Tibial nerve (tissue), 4 donors: ENCODE data around the gene DDX54. TPM values are rescaled to one million over a fixed set of nuclear protein-coding genes. Genes with fewer than 3 reads are reported as not detected.
"Not testable (repeated sequence)": the region's sequence is repeated elsewhere in the genome, so short reads cannot be mapped to it uniquely, and the experiment has no call there.

Experiments used
- DNase-seq, 2 donors: peaks; one replicate each; pipeline ENCODE4 v3.0.0-alpha.2; 2019; ENCODE audit warnings: low spot score in 2 of 2
- H3K27ac ChIP-seq, 4 donors: fragments of 200-600 bp; sonication (generic) in 3 of 4; one replicate each; pipeline ENCODE4 v1.5.1; 2017 to 2019; ENCODE audit warnings: mild to moderate bottlenecking in 1 of 4
- H3K27me3 ChIP-seq, 2 donors: fragments of 200-600 bp; sonication (generic) in 1 of 2; one replicate each; pipeline versions ENCODE4 v1.5.1 to v1.6.0; 2017 to 2019
- H3K36me3 ChIP-seq, 3 donors: fragments of 200-600 bp; sonication (generic); one replicate each; pipeline ENCODE4 v1.5.1; 2018 to 2019
- H3K4me1 ChIP-seq, 4 donors: fragments of 200-600 bp; sonication (generic) in 3 of 4; one replicate each; pipeline ENCODE4 v1.5.1; 2017 to 2019
- H3K4me3 ChIP-seq, 4 donors: fragments of 200-600 bp; sonication (generic) in 3 of 4; one replicate each; pipeline ENCODE4 v1.5.1; 2017 to 2019; ENCODE audit warnings: mild to moderate bottlenecking in 1 of 4, moderate library complexity in 1 of 4
- H3K9me3 ChIP-seq, 4 donors: fragments of 200-600 bp; sonication (generic) in 3 of 4; one replicate each; pipeline ENCODE4 v1.5.1; 2017 to 2019
- EP300 ChIP-seq, 2 donors: sonication (generic); formaldehyde crosslinking; IDR thresholded peaks; one replicate each; pipeline ENCODE4 v1.6.1; 2017; ENCODE audit warnings: antibody characterized with exemption in 2 of 2, mild to moderate bottlenecking in 1 of 2
- POLR2A ChIP-seq, 2 donors: fragments of 450-650 bp; IDR thresholded peaks; one replicate each; pipeline ENCODE4 v1.6.1; 2017; ENCODE audit warnings: antibody characterized with exemption in 2 of 2, mild to moderate bottlenecking in 2 of 2, moderate library complexity in 2 of 2
- WGBS, 2 donors: methylation state at CpG; one replicate each; pipeline ENCODE4 v1.1.5; 2018; 5-methylcytosine and 5-hydroxymethylcytosine counted together
- total RNA-seq, 4 donors: library from RNA; depleted of rRNA; stranded (reverse); fragments of >200 nt; gene quantifications; one replicate each; pipeline ENCODE4 v1.1.0, GENCODE V29; 2016
- TF ChIP-seq, protein P1 (sequence below), 5 experiments: fragments of 200-600 bp in 3 of 5; fragments of 450-650 bp in 2 of 5; sonication (generic) in 3 of 5; IDR thresholded peaks; one replicate each; pipeline ENCODE4 v1.5.1; 2016 to 2019; ENCODE audit warnings: antibody characterized with exemption in 5 of 5, mild to moderate bottlenecking in 3 of 5, moderate library complexity in 2 of 5

The DDX54 gene
- total RNA-seq, 4 donors from 2014 or later: 49.4 to 105 (median 83.0) TPM

GRCh38 chr12:113142173-113142885 lies 42.9 kb downstream of the DDX54 start:
- Histone ChIP-seq H3K36me3 (no peaks in the 10 kb centered on the region), H3K4me3 (no peak overlapping the region), H3K4me1 (peaks cover 0 to 5% (median 0%) of the 10 kb centered on the region in 4 donors), H3K27me3 (no peaks in the 10 kb centered on the region), H3K27ac (peak overlapping the region; percentile 7 to 79 (median 48)), H3K9me3 (peaks cover 0 to 10% (median 0%) of the 10 kb centered on the region in 4 donors)
- TF ChIP-seq, protein P1, sequence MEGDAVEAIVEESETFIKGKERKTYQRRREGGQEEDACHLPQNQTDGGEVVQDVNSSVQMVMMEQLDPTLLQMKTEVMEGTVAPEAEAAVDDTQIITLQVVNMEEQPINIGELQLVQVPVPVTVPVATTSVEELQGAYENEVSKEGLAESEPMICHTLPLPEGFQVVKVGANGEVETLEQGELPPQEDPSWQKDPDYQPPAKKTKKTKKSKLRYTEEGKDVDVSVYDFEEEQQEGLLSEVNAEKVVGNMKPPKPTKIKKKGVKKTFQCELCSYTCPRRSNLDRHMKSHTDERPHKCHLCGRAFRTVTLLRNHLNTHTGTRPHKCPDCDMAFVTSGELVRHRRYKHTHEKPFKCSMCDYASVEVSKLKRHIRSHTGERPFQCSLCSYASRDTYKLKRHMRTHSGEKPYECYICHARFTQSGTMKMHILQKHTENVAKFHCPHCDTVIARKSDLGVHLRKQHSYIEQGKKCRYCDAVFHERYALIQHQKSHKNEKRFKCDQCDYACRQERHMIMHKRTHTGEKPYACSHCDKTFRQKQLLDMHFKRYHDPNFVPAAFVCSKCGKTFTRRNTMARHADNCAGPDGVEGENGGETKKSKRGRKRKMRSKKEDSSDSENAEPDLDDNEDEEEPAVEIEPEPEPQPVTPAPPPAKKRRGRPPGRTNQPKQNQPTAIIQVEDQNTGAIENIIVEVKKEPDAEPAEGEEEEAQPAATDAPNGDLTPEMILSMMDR (IDR thresholded peaks at IDR 0.05): no peak
- TF ChIP-seq POLR2A (IDR thresholded peaks at IDR 0.05) (no peak), EP300 (IDR thresholded peaks at IDR 0.05) (peak in 1 of 2 donors; percentile 45)
- DNase-seq: peak in 1 of 2 donors; percentile 22
- WGBS, 2 donors: 33 to 37% methylated on average over 16 to 17 of the region's 17 CpGs

- H3K9me3 ChIP-seq, H3K4me3 ChIP-seq, DNase-seq, H3K4me1 ChIP-seq, H3K36me3 ChIP-seq, H3K27me3 ChIP-seq: not testable (repeated sequence)
- 77 to 83% methylated on average over 3 of the region's 3 CpGs for WGBS, 2 donors
- H3K27ac ChIP-seq: peak overlapping the region; percentile 0 to 79 (median 48)
Measured at GRCh38 chr12:113141716-113142115, 43.6 kb downstream of the DDX54 start.

GRCh38 chr12:113140706-113141105 lies 44.6 kb downstream of the DDX54 start:
- Histone ChIP-seq H3K4me3 (no peak overlapping the region), H3K27me3 (peaks cover 0 to 14% of the 10 kb centered on the region in 2 donors), H3K36me3 (no peaks in the 10 kb centered on the region), H3K27ac (peak overlapping the region in 2 of 4 donors; percentile 74 to 79), H3K4me1 (peaks cover 0 to 8% (median 2%) of the 10 kb centered on the region in 4 donors), H3K9me3 (no peaks in the 10 kb centered on the region)
- TF ChIP-seq EP300 (IDR thresholded peaks at IDR 0.05) (no peak), POLR2A (IDR thresholded peaks at IDR 0.05) (no peak)
- TF ChIP-seq, protein P1 (IDR thresholded peaks at IDR 0.05): no peak
- WGBS, 2 donors: 78 to 79% methylated on average over 7 of the region's 7 CpGs
- DNase-seq: no peak

DNA sequence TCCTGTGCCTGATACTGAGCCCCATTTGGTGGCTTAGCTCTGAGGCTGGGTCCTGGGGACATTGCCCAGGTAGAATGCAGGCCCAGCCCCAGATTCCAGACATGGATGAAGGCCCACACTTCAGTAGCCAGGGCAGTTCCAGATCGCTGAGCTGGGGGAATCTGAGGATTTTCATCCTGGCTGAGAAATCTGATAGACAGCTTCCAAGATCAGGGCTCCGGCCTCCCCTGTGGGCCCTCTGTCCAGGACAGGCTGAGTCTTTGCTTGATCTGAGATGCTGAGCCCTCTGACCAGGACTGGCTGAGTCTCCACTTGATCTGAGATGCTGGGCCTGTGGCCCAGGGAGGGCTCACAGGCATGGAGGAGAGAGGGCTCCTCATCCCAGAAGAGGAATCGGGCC lies 46.5 kb downstream of the DDX54 start:
- no peaks in the 10 kb centered on the region for H3K36me3 ChIP-seq
- 63 to 72% methylated on average over 2 to 3 of the region's 3 CpGs for WGBS, 2 donors
- no peak overlapping the region for H3K4me3 ChIP-seq
- no peak overlapping the region for H3K27ac ChIP-seq
- DNase-seq: no peak
- peaks cover 0 to 14% (median 5%) of the 10 kb centered on the region in 4 donors for H3K4me1 ChIP-seq
- TF ChIP-seq, protein P1 (IDR thresholded peaks at IDR 0.05): no peak
- TF ChIP-seq POLR2A (IDR thresholded peaks at IDR 0.05) (no peak), EP300 (IDR thresholded peaks at IDR 0.05) (no peak)
- H3K9me3 ChIP-seq: no peaks in the 10 kb centered on the region
- H3K27me3 ChIP-seq: peaks cover 0 to 28% of the 10 kb centered on the region in 2 donors

DNA sequence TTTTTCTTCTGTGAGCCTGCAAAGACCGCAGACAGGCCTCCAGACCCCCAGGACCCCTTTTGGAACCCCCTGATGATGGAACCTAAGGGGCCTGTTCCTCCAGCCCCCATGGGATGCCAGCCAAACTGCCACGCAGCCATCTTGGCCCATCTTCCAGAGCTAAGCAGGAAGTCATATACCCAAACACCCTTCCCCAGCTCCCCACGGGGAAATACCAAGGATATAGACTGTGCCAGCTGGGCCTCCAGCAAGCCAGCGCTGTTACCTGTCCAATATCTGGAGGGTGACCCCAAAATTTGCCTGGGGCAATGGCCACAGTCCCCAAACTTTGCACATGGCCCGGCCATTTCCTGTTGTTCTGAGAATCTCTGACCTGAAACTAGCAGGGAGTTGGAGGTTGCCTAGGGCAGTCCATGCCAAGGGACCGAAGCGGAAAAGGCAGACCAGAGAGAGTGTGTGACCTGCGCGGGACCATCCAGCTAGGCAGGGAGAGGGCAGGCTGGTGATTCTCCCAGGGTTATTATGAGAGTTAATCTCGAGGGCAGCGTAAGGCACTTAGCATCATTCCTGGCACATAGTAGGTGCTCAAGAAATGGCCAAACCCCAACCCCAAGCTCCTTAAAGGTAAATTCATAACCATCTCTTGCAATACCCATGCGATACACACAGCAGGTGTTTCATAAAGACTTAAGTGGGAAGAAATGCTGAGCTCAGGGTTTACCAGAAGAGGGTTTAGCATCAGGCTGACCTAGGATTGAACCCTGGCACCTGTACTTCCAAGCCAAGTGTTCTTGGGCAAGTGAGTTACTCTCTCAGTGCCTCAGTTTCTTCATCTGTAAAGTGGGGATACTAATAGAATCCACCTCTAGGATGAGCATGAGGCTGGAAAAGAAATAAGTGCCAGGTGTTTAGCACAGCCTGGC lies 47.2 kb downstream of the DDX54 start:
- WGBS, 2 donors: 87 to 91% methylated on average over 12 of the region's 12 CpGs
- H3K27ac ChIP-seq: no peak overlapping the region
- H3K27me3 ChIP-seq: peaks cover 0 to 31% of the 10 kb centered on the region in 2 donors
- H3K36me3 ChIP-seq: no peaks in the 10 kb centered on the region
- TF ChIP-seq, protein P1 (IDR thresholded peaks at IDR 0.05): no peak
- no peaks in the 10 kb centered on the region for H3K9me3 ChIP-seq
- no peak for DNase-seq
- H3K4me1 ChIP-seq: peaks cover 0 to 14% (median 5%) of the 10 kb centered on the region in 4 donors
- no peak overlapping the region for H3K4me3 ChIP-seq
